Dendritic cell treated with granulocyte-macrophage colony-stimulating factor and Interleukin-4, amounts not matched to agents 40 ng/mL and 50 ng/mL, for 4 days (primary cell): Measurements from ENCODE around the gene CCL22.
A peak's percentile ranks its signal among the peaks of the same experiment; 100 is the strongest.
"Not testable (repeated sequence)": the region's sequence is repeated elsewhere in the genome, so short reads cannot be mapped to it uniquely, and the experiment has no call there.

Source experiments
- H3K27ac Mint-ChIP-seq: one replicate; pipeline ENCODE4 v1.8.0; 2022; ENCODE audit warnings: mild to moderate bottlenecking, mixed read lengths
- H3K27me3 Mint-ChIP-seq: one replicate; pipeline ENCODE4 v1.8.0; 2022; ENCODE audit warnings: mild to moderate bottlenecking, mixed read lengths
- H3K36me3 Mint-ChIP-seq: one replicate; pipeline ENCODE4 v1.8.0; 2022; ENCODE audit warnings: low read depth, mixed read lengths
- H3K4me1 Mint-ChIP-seq: one replicate; pipeline ENCODE4 v1.8.0; 2022; ENCODE audit warnings: low read depth, mixed read lengths
- H3K4me3 Mint-ChIP-seq: one replicate; pipeline ENCODE4 v1.8.0; 2022; ENCODE audit warnings: mild to moderate bottlenecking, moderate library complexity, mixed read lengths
- H3K9me3 Mint-ChIP-seq: one replicate; pipeline ENCODE4 v1.8.0; 2022; ENCODE audit warnings: mixed read lengths
- intact Hi-C: fragments of 100-400 bp; cut with micrococcal nuclease; formaldehyde crosslinking; loops from one replicate; pipeline ENCODE4 v1.15.0; 2022

The CCL22 gene

GRCh38 chr16:57335366-57335765 is 23.2 kb upstream of the CCL22 start:
- Mint-ChIP-seq H3K4me3 (no peak overlapping the region), H3K36me3 (peaks cover 6% of the 10 kb centered on the region), H3K9me3 (no peaks in the 10 kb centered on the region), H3K27me3 (peaks cover 22% of the 10 kb centered on the region), H3K4me1 (peaks cover 20% of the 10 kb centered on the region), H3K27ac (no peak overlapping the region)
- intact Hi-C loops, result no loop called here

- Mint-ChIP-seq H3K27me3 (peaks cover 2% of the 10 kb centered on the region), H3K9me3 (no peaks in the 10 kb centered on the region), H3K4me1 (peaks cover 58% of the 10 kb centered on the region), H3K36me3 (peaks cover 6% of the 10 kb centered on the region), H3K27ac (peak overlapping the region; percentile 60), H3K4me3 (peak overlapping the region; percentile 20)
- intact Hi-C loops, result no loop called here
Observed at GRCh38 chr16:57341062-57341440, 17.5 kb upstream of the CCL22 start.

- intact Hi-C loops, result no loop called here
- H3K27me3 Mint-ChIP-seq, result peaks cover 4% of the 10 kb centered on the region
- no peaks in the 10 kb centered on the region for H3K9me3 Mint-ChIP-seq
- no peak overlapping the region for H3K4me3 Mint-ChIP-seq
- H3K4me1 Mint-ChIP-seq, result peaks cover 58% of the 10 kb centered on the region
- peak overlapping the region; percentile 75 for H3K27ac Mint-ChIP-seq
- H3K36me3 Mint-ChIP-seq, result peaks cover 6% of the 10 kb centered on the region
Observed at GRCh38 chr16:57341441-57342303, 16.9 kb upstream of the CCL22 start.

GRCh38 chr16:57342606-57343005 is 16.0 kb upstream of the CCL22 start:
- H3K27ac Mint-ChIP-seq, result peak overlapping the region; percentile 75
- H3K4me1 Mint-ChIP-seq, result peaks cover 65% of the 10 kb centered on the region
- H3K9me3 Mint-ChIP-seq, H3K36me3 Mint-ChIP-seq, H3K4me3 Mint-ChIP-seq, intact Hi-C loops: not testable (repeated sequence)
- H3K27me3 Mint-ChIP-seq, result peaks cover 10% of the 10 kb centered on the region

GRCh38 chr16:57343221-57343620 is 15.4 kb upstream of the CCL22 start:
- Mint-ChIP-seq H3K4me3 (peak overlapping the region; percentile 37), H3K4me1 (peaks cover 71% of the 10 kb centered on the region), H3K27ac (peak overlapping the region; percentile 75), H3K36me3 (peaks cover 6% of the 10 kb centered on the region), H3K9me3 (no peaks in the 10 kb centered on the region), H3K27me3 (peaks cover 11% of the 10 kb centered on the region)
- intact Hi-C loops, result no loop called here

- intact Hi-C loops, H3K9me3 Mint-ChIP-seq, H3K4me3 Mint-ChIP-seq, H3K36me3 Mint-ChIP-seq, H3K27ac Mint-ChIP-seq: not testable (repeated sequence)
- peaks cover 72% of the 10 kb centered on the region for H3K4me1 Mint-ChIP-seq
- peaks cover 11% of the 10 kb centered on the region for H3K27me3 Mint-ChIP-seq
Observed at GRCh38 chr16:57344094-57344493, 14.5 kb upstream of the CCL22 start.

GRCh38 chr16:57345021-57345420 is 13.6 kb upstream of the CCL22 start:
- H3K4me1 Mint-ChIP-seq, result peaks cover 72% of the 10 kb centered on the region
- intact Hi-C loops, result loop anchor here (5.0 kb wide), 1 partner anchor 43 kb away; no protein-coding TSS in a partner anchor
- H3K9me3 Mint-ChIP-seq, result no peaks in the 10 kb centered on the region
- H3K27ac Mint-ChIP-seq, result no peak overlapping the region
- H3K27me3 Mint-ChIP-seq, result peaks cover 15% of the 10 kb centered on the region
- H3K36me3 Mint-ChIP-seq, result no peaks in the 10 kb centered on the region
- H3K4me3 Mint-ChIP-seq, result no peak overlapping the region

- Mint-ChIP-seq H3K4me3 (no peak overlapping the region), H3K4me1 (peaks cover 69% of the 10 kb centered on the region), H3K9me3 (no peaks in the 10 kb centered on the region), H3K27me3 (peaks cover 16% of the 10 kb centered on the region), H3K27ac (no peak overlapping the region), H3K36me3 (no peaks in the 10 kb centered on the region)
- intact Hi-C loops, result loop anchor here (5.0 kb wide), 1 partner anchor 43 kb away; no protein-coding TSS in a partner anchor
Observed at GRCh38 chr16:57345666-57346204, 12.8 kb upstream of the CCL22 start.

GRCh38 chr16:57347858-57348257 is 10.7 kb upstream of the CCL22 start:
- Mint-ChIP-seq H3K4me3 (no peak overlapping the region), H3K9me3 (no peaks in the 10 kb centered on the region), H3K27ac (peak overlapping the region; percentile 64), H3K36me3 (no peaks in the 10 kb centered on the region), H3K27me3 (peaks cover 22% of the 10 kb centered on the region), H3K4me1 (peaks cover 52% of the 10 kb centered on the region)
- intact Hi-C loops, result loop anchor here (5.0 kb wide), 1 partner anchor 46 kb away; no protein-coding TSS in a partner anchor

GRCh38 chr16:57348327-57348726 is 10.3 kb upstream of the CCL22 start:
- no peak overlapping the region for H3K4me3 Mint-ChIP-seq
- peak overlapping the region; percentile 64 for H3K27ac Mint-ChIP-seq
- H3K36me3 Mint-ChIP-seq, result no peaks in the 10 kb centered on the region
- H3K27me3 Mint-ChIP-seq, result peaks cover 24% of the 10 kb centered on the region
- peaks cover 48% of the 10 kb centered on the region for H3K4me1 Mint-ChIP-seq
- intact Hi-C loops, result loop anchor here (5.0 kb wide), 1 partner anchor 46 kb away; no protein-coding TSS in a partner anchor
- H3K9me3 Mint-ChIP-seq, result no peaks in the 10 kb centered on the region

GRCh38 chr16:57349212-57350031 is 9.2 kb upstream of the CCL22 start:
- intact Hi-C loops, result loop anchor here (5.0 kb wide), 1 partner anchor 47 kb away; no protein-coding TSS in a partner anchor
- Mint-ChIP-seq H3K9me3 (no peaks in the 10 kb centered on the region), H3K27ac (peak overlapping the region; percentile 64), H3K4me3 (peak overlapping the region; percentile 9), H3K27me3 (peaks cover 27% of the 10 kb centered on the region), H3K36me3 (no peaks in the 10 kb centered on the region), H3K4me1 (peaks cover 39% of the 10 kb centered on the region)

GRCh38 chr16:57352636-57353047 is 5.9 kb upstream of the CCL22 start:
- no peaks in the 10 kb centered on the region for H3K36me3 Mint-ChIP-seq

GRCh38 chr16:57354311-57354710 is 4.3 kb upstream of the CCL22 start:
- peaks cover 33% of the 10 kb centered on the region for H3K4me1 Mint-ChIP-seq
- no peaks in the 10 kb centered on the region for H3K9me3 Mint-ChIP-seq
- H3K36me3 Mint-ChIP-seq, result no peaks in the 10 kb centered on the region
- intact Hi-C loops, result no loop called here
- H3K4me3 Mint-ChIP-seq, result no peak overlapping the region
- H3K27ac Mint-ChIP-seq, result no peak overlapping the region
- peaks cover 27% of the 10 kb centered on the region for H3K27me3 Mint-ChIP-seq

More at GRCh38 chr16:57352636-57353047, 5.9 kb upstream of the CCL22 start:
- no peaks in the 10 kb centered on the region for H3K9me3 Mint-ChIP-seq
- intact Hi-C loops, result no loop called here
- H3K4me3 Mint-ChIP-seq, result no peak overlapping the region
- no peak overlapping the region for H3K27ac Mint-ChIP-seq
- H3K4me1 Mint-ChIP-seq, result peaks cover 38% of the 10 kb centered on the region
- H3K27me3 Mint-ChIP-seq, result peaks cover 27% of the 10 kb centered on the region
